Retinal pigment epithelial cell (primary cell): Measurements from ENCODE around the gene MRPS24.

ENCODE experiments used
- DNase-seq: peaks from one replicate; pipeline ENCODE4 v3.0.0-alpha.2; 2010; ENCODE audit warnings: low read depth
- H3K4me3 ChIP-seq: 2 replicates; pipeline ENCODE4 v1.5.1; 2011; ENCODE audit warnings: mild to moderate bottlenecking, low read length, control low read depth, moderate library complexity
- TF ChIP-seq, protein P1 (sequence below): conservative IDR thresholded peaks from 2 replicates; pipeline ENCODE4 v1.5.1; 2011; ENCODE audit warnings: low read depth, low read length, control low read depth, inconsistent platforms

The MRPS24 gene

DNA sequence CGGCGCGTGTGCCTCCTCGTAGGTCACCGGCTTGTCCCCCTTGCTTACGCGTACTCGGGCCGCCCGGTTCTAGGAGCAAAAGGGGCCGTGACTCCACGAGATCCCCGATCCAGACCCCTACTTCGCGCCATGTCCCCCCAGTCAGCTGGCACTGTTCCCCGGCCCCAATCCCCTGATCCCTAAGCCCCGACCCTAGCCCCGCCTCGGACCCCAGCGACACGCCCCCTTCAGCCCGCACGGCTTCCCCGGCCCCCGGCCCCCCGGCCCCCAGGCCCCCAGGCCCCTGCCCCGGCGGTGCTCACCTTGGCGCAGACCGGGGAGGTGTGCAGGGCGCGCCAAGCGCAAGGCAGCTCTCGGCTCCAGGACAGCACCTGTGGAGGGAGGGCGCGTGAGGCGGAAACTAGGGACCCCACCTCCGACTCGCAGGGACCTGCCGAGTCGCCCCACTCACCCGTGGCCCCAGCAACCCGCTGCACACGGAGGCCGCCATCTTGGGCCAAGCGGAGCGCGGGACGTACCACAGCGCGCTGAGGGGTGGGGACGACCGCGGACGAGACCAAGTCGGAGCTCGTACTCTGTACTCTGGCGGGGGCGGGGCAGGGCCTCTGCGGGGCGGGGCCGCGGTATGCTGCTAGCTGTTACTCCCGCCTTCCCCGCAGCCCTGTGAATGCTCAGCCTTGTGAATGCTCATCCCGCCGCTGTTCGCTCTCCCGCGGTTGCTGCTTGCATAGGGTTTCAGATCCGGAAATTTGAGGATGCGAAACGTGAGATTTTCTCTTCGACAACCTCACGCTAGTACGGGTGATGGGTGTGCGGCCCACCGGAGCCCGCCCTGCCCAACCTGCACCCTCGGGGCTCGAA lies at the start of gene MRPS24:
Gene MRPS24 (minus strand): TSS at position 512 of the 861 bp plus-strand sequence. CDS start 22 bp downstream, at position 490.
- TF ChIP-seq, protein P1, sequence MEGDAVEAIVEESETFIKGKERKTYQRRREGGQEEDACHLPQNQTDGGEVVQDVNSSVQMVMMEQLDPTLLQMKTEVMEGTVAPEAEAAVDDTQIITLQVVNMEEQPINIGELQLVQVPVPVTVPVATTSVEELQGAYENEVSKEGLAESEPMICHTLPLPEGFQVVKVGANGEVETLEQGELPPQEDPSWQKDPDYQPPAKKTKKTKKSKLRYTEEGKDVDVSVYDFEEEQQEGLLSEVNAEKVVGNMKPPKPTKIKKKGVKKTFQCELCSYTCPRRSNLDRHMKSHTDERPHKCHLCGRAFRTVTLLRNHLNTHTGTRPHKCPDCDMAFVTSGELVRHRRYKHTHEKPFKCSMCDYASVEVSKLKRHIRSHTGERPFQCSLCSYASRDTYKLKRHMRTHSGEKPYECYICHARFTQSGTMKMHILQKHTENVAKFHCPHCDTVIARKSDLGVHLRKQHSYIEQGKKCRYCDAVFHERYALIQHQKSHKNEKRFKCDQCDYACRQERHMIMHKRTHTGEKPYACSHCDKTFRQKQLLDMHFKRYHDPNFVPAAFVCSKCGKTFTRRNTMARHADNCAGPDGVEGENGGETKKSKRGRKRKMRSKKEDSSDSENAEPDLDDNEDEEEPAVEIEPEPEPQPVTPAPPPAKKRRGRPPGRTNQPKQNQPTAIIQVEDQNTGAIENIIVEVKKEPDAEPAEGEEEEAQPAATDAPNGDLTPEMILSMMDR, result no peak
- peak within 1 kb of the TSS; percentile 80 for H3K4me3 ChIP-seq
- DNase-seq, result peak; percentile 78

DNA sequence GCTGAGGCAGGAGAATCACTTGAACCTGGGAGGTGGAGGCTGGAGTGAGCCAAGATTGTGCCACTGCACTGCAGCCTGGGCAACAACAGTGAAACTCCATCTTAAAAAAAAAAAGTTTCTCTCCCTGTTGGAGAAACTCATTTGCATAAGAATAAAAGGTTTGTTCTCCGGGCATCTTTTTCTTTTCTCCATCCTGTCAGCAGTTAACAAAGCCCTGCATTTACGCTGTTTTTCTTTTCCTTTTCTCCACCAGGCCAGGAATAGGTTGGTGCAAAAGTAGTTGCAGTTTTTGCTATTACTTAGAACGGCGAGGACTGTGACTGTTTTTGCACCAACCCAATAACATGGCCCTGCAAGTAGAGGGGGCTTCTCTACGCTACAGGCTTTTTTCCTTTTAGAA lies 46.6 kb upstream of the MRPS24 start:
- H3K4me3 ChIP-seq, result no peak overlapping the region
- TF ChIP-seq, protein P1, result no peak
- DNase-seq, result no peak

DNA sequence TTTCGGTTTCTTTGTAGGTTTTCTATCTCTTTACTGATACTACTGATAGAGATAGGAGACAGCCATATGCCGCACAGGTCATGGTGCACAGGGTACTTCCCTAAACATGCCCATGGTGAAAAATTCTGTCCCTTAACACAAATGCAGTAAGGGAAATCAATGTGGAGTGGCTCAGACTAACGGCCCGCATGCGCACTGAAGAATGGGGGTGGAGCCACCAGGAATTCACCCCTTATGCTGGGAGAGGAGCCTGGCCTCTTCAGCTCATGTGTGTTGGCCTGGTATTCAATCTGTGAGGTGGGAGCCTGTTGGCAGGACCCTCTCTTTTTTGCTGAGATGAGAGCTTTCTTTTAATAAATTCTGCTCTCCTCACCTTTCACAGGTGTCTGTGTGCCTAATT lies 45.5 kb upstream of the MRPS24 start:
- TF ChIP-seq, protein P1, result no peak
- no peak overlapping the region for H3K4me3 ChIP-seq
- DNase-seq, result no peak

DNA sequence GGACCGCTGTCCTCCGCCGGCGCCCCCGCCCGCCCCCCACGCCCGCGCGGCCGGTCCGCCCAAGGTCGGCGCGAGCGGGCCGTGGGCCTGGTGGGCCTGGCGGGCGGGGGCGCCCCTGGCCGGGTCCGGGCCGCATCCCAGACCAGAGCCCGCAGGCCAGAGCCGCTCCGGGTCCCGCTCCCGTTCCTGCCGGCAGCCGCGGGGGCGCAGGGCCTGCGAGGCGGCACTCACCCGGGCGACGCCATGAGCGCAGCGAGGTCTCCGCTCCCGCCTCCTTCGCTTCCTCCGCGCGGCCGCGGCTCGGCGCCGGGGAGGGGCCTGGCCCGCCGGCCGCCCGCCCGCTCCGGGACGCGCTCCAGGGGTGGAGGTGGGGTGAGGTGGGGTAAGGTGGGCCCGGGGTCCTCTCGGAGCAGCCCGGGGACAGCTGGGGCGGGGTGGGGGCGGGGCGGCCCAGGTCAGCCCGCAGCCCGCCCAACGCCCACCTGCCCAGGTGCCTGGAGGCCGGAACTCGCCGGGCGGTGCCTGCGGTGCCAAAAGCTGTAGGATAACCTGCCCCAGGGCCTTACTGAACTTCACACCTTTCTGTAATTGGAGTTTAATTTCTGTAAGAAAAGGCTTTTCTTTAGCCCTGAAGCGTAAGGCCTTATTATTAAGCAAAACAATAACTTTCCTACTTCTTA lies 37.2 kb upstream of the MRPS24 start, which contains the start of gene URGCP:
Gene URGCP (minus strand): TSS at position 266 of the 680 bp plus-strand sequence. CDS start 21 bp downstream, at position 245.
- TF ChIP-seq, protein P1, result no peak
- peak within 1 kb of the TSS; percentile 75 for H3K4me3 ChIP-seq
- no peak for DNase-seq

DNA sequence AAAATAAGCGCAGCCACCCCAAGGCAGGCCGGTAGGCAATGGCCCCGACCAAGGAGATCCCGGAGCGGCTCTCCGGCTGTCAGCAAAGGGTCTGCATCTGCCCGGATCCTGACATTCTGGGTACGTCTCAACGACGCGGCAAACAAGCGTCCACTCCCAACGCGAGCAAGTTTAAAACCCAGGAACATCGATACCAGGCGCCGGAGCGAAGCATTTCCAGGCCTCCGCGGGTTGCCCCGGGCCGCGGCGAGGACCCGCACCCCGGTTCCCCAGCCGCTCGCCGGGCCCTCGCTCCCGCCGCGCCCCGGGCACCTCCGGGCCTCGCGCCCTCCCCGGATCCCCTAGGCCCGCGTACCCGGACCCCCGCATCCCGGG lies 36.6 kb upstream of the MRPS24 start:
- peak overlapping the region; percentile 75 for H3K4me3 ChIP-seq
- DNase-seq, result no peak
- TF ChIP-seq, protein P1, result no peak

DNA sequence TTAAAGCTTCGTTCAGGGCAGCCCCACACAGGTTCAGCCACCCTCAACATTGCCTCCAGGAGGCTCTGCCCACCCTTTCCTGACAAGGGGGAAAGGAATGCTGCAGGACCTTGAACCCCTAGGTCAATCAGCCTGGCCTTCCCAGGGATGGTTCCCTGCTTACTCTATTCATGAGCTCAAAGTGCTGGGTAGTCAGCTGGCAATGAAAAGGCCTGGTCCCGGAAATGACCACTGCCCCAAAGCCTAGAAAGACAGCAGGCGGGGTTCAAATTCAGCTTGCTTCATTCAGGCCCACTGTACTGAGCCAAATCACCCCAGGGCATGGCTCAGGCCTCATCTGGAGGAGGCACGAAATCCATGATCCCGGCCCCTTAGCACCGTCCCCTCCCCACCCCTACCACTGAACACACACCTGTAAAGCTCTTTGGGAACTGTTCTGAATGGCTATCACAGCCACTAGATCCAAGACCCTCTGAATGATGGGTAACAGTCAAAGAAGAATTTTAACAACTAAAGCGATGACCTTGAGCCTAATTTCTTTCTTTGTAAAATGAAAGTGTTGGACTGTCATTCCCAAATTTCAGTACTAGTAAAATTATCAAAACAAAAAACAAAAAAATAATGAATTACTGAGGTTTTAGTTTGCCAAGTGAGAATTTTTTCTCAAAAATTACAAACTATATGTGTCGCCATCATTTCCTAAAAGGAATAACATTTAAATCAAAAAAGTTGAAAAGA lies 36.1 kb upstream of the MRPS24 start:
- TF ChIP-seq, protein P1, result no peak
- no peak for DNase-seq
- peak overlapping the region; percentile 75 for H3K4me3 ChIP-seq
